HTERT RPE-1 (cell line): Measurements from ENCODE around the gene ADD2.

Experiments used
- in situ Hi-C: fragments of 300-500 bp; cut with MboI; formaldehyde crosslinking; loops from 4 replicates; pipeline ENCODE4 v1.14.3; 2020; ENCODE audit warnings: low sequenced_read_pairs

Gene ADD2

DNA sequence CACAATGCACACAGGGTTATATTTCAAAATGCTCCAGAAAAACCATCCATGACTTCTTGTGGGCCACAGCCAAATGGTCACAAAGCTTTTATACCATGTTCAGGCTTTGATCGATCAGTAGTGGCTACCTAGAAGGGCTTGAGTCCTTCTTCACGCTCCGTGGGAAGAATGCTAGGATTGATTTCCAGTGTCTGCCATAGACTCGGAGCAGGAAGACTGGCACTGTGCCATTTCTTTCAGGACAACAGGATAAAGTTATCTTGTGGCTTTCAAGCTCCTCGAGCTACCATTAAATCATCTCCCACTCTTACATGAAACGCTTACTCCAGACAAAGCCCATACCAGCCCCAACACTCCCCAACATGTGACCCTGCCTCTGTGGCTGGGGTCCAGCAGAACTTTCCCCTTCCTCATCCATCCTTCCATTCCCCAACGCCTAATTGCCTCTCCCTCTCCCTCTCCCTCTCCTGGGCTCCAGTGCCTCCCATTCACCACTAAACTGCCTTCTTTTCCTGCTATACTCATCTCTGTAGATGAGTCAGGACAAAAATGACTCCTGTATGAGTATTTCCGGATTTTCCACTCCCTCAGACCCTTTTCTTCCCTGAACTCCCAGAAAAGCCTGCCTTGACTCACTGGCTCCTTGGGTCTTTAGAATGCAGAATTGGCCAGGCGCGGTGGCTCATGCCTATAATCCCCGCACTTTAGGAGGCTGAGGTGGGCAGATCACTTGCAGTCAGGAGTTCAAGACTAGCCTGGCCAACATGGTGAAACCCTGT, 40.9 kb downstream of the ADD2 start:
- in situ Hi-C loops = no loop called here

DNA sequence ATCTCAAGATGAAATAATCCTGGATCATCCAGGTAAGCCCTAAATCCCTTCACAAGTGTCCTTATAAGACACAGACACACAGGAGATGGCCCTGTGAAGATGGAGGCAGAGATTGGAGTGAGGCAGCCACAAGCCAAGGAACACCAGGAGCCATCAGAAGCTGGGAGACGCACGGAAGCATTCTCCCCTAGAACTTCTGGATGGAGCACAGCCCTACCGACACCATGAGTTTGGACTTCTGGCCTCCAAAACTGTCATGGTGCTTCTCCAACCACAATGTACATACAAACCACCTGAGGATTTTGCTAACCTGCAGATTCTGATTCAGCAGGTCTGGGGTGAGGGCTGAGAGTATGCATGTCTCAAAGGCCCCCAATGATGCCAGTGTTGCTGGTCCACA, 42.5 kb downstream of the ADD2 start:
- in situ Hi-C loops = no loop called here

DNA sequence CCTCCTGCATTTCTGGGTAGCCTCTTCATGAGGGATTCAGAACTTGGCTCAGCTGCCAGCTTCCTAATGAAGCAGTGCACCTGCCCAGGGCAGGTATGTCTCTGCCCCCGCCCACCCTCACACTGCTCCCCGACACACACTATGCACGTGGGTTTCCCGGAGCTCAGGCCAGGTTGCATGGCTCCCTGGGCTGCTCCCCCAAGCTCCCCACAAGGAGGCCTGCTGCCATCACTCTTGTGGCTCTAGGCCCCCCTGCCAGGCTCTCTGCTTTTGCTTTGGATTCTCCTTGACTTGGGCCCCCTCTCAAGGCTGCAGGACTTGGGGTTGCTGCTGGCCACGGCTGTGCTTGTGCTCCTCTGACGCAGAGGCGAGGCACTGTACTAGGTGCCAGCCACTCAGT, 43.6 kb downstream of the ADD2 start:
- in situ Hi-C loops = no loop called here

DNA sequence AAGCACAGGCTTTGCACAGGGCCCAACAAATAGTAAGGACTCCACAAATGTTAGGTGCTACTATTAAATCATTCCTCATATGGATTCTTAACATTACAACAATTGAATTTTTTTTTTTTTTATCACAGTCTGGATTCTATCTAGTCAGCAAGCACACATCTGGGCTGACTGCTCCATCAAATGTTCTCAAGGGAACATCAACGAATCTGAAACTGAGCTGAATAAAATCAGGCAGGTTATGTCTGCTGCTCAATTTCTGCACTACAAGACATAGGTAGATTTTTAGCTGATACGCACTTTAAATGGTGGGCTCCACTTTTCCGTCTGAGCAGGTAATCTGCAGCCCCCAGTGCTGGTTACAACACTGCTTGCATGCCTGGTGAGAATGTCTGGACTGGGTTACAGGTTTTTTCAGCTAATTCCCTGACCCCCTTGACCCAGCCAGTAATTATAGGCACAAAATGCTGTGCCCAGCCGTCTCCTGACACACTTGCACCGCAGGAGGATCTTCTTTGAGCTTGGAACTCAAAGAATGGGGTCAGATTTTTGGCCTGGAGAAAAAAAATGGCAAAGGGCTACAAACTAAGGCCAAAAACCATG, 44.6 kb downstream of the ADD2 start:
- in situ Hi-C loops = no loop called here

DNA sequence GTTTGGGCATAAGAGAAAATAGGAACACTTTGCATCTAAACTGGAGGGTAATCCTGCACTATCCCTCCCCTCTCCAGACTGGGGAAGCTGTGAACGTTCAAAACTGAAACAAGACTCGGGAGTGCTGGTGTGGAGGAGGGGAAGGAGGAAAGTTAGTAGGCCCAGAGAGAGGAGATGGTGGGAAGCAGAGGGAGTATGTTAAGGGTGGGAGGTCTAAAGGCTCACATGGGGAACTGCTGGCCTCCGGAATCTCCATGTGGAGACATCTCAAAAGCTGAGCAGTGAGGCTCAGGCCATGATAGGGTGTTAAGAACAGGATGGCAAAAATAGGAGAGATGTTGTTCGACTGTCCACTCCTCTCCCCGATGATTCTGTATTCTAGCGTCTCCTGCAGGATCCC, 47.9 kb downstream of the ADD2 start:
- in situ Hi-C loops = no loop called here

DNA sequence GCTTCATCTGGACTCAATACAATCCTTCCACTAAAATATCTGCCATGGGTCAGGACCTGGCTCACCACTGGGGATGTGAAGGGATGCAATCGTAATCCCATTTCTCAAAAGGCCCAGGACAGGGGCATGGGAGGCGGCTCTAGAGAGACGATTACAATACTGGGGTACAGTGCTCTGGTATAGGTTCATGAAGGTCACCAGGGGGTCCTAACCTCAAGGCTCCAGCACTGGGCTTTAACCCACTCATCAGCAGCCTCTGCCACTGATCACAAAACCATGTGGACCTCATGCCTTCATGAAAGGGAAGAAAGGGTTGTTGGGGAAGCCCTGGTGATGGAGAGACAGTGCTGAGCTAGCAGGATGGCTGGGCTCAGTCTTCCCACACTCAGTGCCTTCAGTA, 48.8 kb downstream of the ADD2 start:
- in situ Hi-C loops = no loop called here

DNA sequence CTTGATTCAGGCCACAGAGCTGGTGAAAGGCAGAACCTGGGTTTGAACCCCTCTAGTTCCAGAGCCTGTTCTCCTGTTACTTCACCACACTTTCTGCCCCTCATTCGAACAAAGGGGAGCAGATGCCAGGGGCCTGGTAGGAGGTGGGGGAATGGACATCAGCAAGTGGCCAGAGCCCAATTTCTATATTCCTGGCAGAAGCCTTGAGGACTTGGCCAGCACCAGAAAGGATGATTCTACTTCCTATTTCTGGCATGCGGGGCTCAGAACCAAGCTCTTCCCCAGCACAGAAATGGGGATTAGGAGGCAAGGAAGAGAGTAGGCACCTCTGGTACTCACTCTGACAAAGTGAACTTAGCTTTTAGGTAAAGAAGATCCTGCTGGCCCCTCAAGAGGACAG, 49.3 kb downstream of the ADD2 start:
- in situ Hi-C loops = no loop called here

DNA sequence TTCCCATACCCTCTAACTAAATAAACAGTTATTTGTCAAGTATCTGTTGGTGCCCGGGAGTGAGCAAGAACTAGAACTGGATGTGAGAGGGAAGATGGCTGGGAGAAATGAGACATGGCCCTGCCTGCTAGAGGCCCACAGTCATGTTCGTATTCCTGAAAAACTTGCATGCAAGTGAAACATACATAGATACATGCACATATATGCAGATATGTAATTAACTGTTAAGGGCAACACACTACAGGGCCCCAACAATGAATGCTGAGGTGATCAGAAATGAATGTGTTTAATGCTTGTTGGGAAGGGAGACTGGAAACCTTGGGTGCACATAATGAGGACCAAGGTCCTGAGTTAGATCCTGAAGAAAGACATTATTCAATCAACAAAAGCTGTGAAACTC, 49.8 kb downstream of the ADD2 start:
- in situ Hi-C loops = no loop called here

DNA sequence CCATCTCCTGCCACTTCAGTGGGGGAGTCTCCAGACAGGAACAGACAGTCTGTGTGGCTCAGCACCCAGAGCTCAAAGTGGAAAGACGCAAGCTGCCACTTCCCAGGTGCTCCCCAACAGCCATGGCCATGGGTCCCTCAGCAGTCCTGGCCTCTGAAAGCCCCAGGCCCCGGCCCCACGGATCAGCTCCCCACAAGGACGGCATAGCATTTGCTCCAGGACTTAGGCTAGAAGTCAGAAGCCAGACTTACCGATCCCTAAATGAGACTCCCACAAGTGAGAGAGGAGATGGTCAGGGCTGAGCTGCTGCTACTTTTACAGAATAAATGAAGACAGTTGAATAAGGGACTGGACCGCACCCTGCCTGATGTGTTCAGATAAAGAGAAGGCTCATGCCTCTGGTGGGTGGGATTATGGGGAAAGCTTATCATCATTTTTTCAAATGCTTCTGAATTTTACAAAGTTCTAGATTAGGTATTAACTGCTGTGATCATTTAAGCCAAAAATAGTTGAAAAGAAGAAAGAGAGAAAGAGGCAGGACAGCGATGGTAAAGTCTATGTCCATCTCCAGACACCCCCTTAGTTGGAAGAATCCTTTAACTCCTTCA, 50.5 kb downstream of the ADD2 start:
- in situ Hi-C loops = no loop called here

DNA sequence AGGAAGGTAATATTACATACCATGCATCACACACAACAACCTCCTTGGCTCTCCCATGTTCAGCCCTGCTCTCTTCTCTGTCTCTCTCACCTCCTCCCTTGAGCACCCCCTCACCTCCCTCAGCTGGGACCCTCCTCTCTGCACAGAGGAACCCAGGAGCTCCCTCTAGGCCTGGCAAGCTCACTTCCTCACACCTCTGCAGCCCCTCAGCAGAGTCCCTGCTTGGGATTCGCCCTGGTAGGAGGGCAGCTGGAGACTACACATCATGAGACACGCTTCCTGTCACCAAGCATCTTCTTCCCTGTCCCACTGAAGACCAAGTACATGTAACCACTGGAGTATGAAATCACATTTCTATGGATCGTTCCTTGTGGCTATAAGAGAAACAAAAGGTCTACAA, 51.0 kb downstream of the ADD2 start:
- in situ Hi-C loops = no loop called here

DNA sequence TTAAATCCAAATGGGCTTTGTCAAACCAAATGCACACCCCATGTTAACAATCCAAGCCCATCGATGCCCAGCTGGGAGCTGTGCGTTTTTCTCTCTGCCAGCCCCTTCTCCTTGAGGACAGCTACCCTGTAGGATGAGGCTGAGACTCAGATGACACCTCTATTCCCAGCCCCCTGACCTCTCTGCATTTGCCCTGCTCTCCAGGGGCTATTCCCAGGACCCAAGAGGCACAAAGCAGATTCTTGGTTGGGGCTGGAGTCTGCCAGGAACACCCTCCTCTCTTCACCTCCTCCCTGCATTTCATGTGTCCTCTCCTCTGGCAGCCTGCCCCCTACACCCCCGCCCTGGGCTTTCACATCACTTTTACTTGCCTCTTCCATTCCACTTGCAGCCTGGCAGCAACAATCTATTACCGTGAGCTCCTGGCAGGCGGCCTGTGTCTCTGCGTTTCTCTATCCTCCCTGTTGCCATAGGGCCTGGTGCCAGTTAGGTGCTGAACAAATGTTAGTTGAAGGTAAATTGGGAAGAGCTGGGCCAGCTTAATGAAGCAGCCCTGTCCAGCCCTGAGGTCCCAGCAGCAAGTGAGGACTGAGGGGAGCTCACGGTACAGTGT, 51.8 kb downstream of the ADD2 start:
- in situ Hi-C loops = no loop called here

DNA sequence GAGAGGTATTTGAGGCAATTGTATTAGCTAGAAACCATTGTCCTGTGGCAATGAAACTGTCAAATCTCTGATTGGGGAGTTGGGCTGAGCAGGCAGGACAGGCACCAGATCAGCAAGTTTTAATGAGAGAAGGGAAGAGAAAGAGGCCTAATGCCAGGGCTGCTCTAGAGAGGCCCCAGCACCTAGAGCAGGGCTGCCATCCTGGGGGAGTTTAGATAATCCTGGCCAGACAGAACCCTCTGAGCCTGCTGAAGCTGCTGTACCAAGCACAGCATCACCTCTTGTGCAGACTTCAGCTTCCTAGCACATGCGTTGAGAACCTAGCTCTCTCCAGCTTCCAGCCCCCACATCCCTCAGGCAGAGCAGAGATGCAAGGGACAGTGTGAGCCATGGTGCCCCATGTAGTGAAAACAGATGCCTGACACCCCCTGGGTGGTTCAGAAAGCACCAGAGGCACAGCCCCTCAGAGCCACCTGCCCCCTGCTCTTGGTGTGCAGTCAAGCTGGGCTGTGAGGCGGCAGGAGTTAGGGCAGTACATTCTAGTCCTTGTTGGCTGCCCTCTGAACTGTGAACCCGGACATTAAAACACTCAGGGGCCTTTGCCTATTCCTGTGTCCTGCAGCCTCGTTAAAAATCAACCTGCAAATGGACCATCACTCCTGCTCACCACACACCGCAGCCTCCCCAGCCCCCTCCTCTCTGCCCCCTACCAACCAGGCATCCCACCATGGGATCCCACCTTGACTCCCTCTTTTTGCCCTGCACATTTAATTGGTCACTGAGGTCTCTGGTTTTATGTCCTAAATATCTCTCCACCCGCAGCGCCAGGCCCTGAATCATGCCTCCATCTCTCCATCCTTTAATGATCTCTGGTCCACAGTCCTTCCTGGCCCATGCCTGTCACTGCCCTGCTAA, 52.7 kb downstream of the ADD2 start:
- in situ Hi-C loops = no loop called here

DNA sequence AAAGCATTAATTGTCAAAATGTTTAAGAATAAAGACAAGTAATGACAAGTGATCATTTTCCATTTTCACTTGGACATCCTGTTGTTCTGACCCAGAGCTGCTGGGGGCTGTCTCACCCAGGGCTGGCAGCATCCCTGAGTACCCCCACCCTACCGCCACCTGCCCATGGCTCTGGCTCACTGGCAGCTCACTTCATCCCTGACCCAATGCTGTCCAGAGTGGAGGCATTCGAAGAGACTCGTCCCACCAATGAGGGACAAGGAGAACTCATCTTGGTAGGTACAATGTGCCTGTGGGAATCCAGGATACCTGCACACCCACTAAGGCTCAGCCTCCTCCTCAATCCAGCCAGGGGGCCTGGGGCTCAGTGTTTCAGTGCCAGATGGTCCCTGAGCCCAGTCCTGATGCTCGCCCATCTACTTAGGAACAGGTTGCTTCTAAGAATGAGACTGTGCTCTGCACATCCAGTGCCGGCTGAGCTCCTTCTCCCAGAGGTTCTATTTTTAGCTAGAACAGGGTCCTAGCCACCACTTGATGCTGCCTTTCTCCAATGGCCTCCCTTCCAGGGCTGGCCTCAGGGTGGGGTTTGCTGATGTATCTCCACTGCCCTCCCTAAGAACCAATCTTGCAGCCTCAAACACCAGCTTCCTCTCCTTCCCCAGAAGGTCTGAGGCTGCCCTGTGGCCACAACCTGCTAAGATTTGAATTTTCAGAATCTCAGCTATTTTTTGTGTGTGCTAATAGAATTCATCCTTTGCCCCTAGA, 53.7 kb downstream of the ADD2 start:
- in situ Hi-C loops = no loop called here

DNA sequence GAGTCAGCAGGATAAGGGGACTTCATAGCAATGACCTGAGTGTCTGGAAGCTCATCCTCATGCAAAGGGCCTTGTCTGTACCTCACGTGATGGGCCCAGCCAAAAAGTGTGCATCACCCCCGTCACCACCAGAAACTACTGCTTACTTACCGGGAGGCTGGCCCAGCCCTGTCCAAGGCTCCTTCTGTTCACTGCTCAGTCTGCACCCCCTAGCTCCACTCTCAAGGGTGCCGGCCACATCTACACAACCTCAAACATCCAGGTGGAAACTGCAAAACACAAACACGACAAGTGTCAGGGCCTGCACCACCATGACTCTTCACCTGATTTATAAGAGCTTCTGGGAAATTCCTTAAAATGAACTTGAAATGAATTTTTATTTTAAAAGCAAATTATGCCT, 55.1 kb downstream of the ADD2 start:
- in situ Hi-C loops = no loop called here

DNA sequence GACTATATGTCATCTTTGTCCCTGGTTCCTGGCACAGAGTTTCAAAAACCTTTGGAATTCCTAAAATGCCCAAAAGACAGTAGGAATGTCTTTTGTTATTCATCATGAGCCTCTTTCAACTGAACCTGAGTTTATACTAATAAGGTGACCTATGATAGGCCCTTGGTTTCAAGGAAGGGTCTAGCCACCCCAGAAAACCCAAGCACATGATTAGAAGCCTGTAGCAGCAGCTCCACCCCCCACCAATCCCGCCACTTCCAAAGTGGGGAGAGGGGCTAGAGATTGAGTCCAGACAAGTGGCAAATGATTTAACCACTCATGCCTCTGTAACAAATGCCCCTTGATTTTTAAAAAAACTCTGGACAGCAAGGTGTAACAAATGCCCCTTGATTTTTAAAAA, 56.8 kb downstream of the ADD2 start:
- in situ Hi-C loops = no loop called here

DNA sequence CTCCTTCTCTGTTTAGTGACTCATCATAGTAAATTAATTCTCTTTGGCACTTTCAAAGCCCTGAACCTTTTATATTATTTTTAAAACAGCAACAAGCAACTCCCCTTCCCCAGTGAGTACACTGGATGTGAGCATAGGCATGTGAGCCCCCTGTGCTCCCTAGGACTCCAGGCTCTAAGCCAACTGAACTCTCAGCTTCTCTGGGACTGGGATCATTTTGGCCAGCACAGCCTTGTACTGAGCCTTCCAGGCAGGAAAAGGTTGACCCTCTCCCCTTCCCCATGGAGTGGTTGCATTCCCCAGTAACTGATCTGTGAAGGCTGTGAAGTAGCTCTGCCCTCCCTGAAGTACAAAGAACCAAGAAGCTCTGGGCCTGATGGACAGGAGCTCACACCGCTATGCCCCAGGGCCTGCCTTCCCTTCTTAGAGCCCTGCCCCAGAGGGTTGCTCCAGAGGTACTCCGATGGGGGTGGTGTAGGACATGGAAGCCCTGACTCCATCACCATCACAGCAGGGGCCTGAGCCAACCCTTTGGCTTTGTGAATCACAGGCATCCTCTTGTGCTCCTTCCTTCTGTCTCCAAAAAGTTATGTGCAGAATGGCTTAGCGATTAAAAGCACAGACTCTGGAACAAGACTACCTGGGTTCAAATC, 57.8 kb downstream of the ADD2 start:
- in situ Hi-C loops = no loop called here

DNA sequence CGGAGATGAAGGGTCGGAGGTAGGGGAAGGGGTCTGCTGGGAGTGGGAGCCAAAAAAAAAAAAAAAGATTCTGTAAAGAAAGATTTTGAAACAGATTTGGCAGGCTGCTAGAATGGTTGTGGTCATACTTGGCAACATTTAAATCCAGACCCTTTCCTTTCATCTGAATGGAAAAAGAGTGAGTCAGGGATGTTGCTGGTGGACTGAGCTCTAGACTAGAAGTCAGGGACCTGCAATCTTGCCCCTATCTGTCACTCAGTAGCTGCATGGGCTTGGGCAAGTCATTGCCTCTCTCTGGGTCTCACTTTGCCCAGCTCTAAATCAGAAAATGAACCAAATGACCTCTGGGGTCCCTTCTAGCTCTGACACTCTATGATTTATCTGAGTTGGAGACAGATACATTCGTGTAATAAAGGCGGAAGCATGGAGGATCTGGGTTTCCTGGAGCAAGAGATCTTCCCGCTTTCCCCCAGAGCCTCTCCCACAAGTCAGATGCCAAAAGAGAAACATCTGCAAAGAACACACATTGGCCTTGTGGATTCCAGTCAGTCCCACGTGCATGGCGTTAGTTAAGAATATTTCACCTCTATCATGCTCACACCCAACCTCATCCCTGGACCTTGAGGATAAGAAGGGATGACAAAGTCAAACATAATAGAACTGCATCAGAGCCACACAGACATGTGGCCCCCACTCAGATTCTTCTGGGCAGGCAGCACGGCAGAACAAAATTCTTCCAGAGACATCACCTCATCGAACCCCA, 58.5 kb downstream of the ADD2 start:
- in situ Hi-C loops = no loop called here

DNA sequence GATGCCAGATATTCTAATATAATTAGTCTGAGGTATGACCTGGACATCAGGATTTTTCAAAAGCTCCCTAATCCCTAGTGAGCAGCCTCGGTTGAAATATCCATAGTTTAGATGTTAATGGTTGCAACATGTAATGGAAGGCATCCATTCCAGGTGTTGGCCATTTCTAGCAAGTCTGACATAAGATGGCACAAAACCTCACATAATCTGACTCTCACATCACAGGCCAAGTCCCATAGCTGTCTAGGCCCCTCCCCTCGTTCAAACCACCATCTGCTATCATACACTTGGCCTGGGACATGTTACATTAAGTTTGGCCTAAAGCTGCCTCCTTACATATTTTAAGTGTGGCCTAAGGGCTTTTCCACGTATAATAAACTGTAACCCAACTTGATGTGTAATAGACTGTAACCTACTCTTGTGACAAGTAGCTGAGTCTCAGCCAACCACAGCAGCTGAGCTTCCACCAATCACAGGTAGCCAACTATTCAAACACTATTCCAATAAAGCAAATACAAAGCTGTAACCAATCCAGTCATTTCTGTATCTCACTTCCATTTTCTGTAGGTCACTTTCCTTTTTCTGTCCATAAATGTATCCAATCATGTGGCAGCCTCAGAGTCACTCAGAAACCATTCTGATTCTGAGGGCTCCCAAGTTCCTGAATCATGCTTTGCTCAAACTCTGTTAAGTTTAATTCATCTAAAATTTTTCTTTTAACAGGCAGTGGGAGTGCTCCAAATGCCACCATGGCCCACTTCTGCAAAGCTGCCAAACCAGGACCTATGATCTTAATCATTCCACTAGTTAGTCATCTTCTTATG, 59.4 kb downstream of the ADD2 start:
- in situ Hi-C loops = no loop called here
